Measurements from ENCODE around the gene TICAM2. TPM values are rescaled to one million over a fixed set of nuclear protein-coding genes. Genes with fewer than 3 reads are reported as not detected.

The TICAM2 gene
- total RNA-seq, 2 donors from 2014 or later: 0.67 to 1.1 TPM

DNA sequence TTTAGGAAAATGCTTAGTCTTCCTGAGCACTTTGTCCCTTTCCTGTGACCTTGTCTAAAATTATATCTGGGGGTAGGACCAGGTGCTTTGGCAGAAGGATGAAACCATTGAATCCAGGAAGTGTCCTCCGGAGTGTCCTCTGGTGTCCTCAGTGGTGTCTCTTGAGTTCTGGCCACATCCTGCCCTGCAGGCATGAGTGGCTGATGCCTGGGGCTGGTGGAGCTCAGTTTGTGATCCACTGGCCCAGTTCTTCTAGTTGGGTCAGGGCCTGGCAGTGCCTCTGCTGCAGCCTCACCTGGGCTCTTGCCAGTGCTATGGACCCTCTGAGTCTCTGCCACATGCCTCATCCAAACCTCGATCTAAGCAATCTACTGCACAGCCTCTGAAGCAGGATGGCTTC is 38.0 kb upstream of the TICAM2 start:
- no peak for DNase-seq (ENCODE audit: low spot score)
- TF ChIP-seq, protein P1, sequence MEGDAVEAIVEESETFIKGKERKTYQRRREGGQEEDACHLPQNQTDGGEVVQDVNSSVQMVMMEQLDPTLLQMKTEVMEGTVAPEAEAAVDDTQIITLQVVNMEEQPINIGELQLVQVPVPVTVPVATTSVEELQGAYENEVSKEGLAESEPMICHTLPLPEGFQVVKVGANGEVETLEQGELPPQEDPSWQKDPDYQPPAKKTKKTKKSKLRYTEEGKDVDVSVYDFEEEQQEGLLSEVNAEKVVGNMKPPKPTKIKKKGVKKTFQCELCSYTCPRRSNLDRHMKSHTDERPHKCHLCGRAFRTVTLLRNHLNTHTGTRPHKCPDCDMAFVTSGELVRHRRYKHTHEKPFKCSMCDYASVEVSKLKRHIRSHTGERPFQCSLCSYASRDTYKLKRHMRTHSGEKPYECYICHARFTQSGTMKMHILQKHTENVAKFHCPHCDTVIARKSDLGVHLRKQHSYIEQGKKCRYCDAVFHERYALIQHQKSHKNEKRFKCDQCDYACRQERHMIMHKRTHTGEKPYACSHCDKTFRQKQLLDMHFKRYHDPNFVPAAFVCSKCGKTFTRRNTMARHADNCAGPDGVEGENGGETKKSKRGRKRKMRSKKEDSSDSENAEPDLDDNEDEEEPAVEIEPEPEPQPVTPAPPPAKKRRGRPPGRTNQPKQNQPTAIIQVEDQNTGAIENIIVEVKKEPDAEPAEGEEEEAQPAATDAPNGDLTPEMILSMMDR (IDR thresholded peaks at IDR 0.05): no peak
- H3K4me3 ChIP-seq: no peak overlapping the region
- no peaks in the 10 kb centered on the region for H3K27me3 ChIP-seq
- no peaks in the 10 kb centered on the region for H3K36me3 ChIP-seq
- H3K27ac ChIP-seq: no peak overlapping the region
- H3K9me3 ChIP-seq: no peaks in the 10 kb centered on the region
- H3K4me1 ChIP-seq: no peaks in the 10 kb centered on the region

DNA sequence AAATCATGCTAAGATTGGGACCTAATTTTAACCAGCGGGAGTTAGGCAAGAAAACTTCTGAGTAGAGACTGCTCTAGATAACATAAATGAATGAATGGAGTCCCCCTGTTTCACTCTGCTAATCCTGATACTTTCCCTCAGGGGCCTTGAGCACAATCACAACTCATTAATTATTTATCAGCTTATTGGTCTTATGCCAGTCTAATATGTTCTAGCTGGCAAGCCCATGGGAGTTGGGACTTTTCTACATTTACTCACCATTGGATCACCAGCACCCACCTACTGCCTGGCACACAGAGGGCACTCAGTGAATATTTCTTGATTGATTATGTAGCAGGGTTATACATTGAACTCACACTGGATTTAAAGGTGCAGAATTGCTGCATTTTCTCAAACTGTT is 37.1 kb upstream of the TICAM2 start:
- Histone ChIP-seq H3K9me3 (no peaks in the 10 kb centered on the region), H3K27me3 (no peaks in the 10 kb centered on the region), H3K4me3 (no peak overlapping the region), H3K27ac (no peak overlapping the region), H3K36me3 (no peaks in the 10 kb centered on the region), H3K4me1 (peaks cover 0 to 2% of the 10 kb centered on the region in 2 donors)
- no peak for DNase-seq (ENCODE audit: low spot score)
- TF ChIP-seq, protein P1 (IDR thresholded peaks at IDR 0.05): no peak

- H3K4me1 ChIP-seq: peaks cover 0 to 4% of the 10 kb centered on the region in 2 donors
- no peaks in the 10 kb centered on the region for H3K9me3 ChIP-seq
- H3K27ac ChIP-seq: no peak overlapping the region
- no peak overlapping the region for H3K4me3 ChIP-seq
- DNase-seq (ENCODE audit: low spot score): no peak
- TF ChIP-seq, protein P1 (IDR thresholded peaks at IDR 0.05): no peak
- H3K27me3 ChIP-seq: no peaks in the 10 kb centered on the region
- no peaks in the 10 kb centered on the region for H3K36me3 ChIP-seq
These were observed 35.2 kb upstream of the TICAM2 start for GRCh38 chr5:115637507-115637906.

DNA sequence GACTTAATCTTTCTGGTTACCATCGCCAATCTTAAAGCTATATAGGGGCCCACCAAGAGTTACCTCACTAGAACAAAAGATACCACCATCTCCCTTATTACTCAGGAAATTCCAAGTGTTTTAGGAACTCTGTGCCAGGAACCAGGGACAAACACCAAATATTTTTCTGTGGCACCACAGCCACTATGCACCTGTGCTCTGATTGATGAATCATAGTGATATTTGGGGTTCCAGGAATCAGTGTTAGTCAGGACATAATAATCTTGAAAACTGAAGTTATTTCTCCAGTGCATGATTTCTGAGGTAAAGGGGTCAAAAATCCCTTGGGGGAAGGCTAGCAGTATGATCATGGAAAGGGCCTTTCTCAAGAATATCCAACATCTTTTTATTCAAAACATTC is 33.7 kb upstream of the TICAM2 start:
- Histone ChIP-seq H3K36me3 (no peaks in the 10 kb centered on the region), H3K4me1 (peaks cover 0 to 4% of the 10 kb centered on the region in 2 donors), H3K27me3 (no peaks in the 10 kb centered on the region), H3K27ac (no peak overlapping the region), H3K4me3 (no peak overlapping the region), H3K9me3 (no peaks in the 10 kb centered on the region)
- DNase-seq (ENCODE audit: low spot score): no peak
- TF ChIP-seq, protein P1 (IDR thresholded peaks at IDR 0.05): no peak

DNA sequence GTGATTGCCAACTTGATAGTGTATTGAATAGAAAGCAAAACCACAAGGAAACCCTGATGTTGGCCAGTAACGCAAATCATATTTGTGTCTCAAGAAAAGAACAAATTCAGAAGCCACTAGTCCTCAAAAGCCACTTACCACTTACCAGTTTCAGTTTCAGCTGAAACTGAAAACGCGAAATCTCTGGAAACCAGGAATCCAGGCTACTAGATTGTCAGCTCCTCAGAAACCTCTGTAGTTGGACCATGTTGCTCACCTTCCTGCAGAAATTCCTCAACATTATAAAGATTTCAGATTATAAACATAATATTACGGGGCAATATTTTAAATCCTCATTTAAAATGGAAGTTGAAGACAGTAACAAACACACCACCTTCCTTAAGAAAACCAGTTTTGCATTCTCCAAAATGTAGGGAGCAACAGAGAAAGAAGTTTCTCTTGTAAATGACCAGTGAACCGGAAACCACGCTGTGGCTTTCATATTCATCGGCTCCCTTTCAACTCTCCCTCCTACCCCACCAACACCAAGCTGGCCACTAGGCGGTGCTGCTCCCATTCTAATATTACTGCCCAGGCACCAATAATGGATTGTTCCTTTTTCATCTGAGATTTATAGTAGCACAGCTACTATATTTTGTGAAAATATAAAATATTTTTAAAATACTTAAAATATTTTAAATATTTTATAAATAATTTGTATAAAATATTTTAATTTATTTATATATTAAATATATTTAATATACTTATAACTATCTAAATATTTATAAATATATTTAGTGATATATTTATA is 32.3 kb upstream of the TICAM2 start:
- TF ChIP-seq, protein P1 (IDR thresholded peaks at IDR 0.05): peak; percentile 87 to 91
- Histone ChIP-seq H3K9me3 (no peaks in the 10 kb centered on the region), H3K4me3 (peak overlapping the region in 1 of 2 donors; percentile 35)

More for the DNA sequence above, 32.3 kb upstream of the TICAM2 start:
- Histone ChIP-seq H3K27ac (peak overlapping the region; percentile 10 to 58), H3K4me1 (peaks cover 0 to 4% of the 10 kb centered on the region in 2 donors), H3K36me3 (no peaks in the 10 kb centered on the region), H3K27me3 (no peaks in the 10 kb centered on the region)
- DNase-seq (ENCODE audit: low spot score): peak; percentile 93

Data from right atrium auricular region (tissue), 2 donors.